Thyroid gland (tissue), 4 donors: ENCODE results near the gene RPS27L.

Experiments used
- CTCF ChIP-seq, 6 experiments: fragments of 200-600 bp in 3 of 6; fragments of 450-650 bp in 3 of 6; sonication (generic) in 3 of 6; IDR thresholded peaks; one replicate each; pipeline ENCODE4 v1.5.1; 2016 to 2019; ENCODE audit warnings: antibody characterized with exemption in 6 of 6, mild to moderate bottlenecking in 2 of 6, inconsistent platforms in 1 of 6, moderate library complexity in 1 of 6
- POLR2A ChIP-seq, 2 donors: fragments of 450-650 bp; IDR thresholded peaks; one replicate each; pipeline ENCODE4 v1.6.1; 2017; ENCODE audit warnings: antibody characterized with exemption in 2 of 2, mild to moderate bottlenecking in 2 of 2, moderate library complexity in 1 of 2

GRCh38 chr15:63151665-63152064, 5.6 kb downstream of the RPS27L start:
- no peak for TF ChIP-seq CTCF (IDR thresholded peaks at IDR 0.05)
- no peak for TF ChIP-seq POLR2A (IDR thresholded peaks at IDR 0.05)
